Neutrophil (primary cell): Measurements from ENCODE around the gene STX17.

Experiments used
- H3K27ac ChIP-seq: fragments of 200-600 bp; sonication (generic); 2 replicates; pipeline ENCODE4 v1.5.1; 2016; ENCODE audit warnings: mild to moderate bottlenecking, moderate library complexity
- H3K27me3 ChIP-seq: fragments of 200-600 bp; sonication (generic); 2 replicates; pipeline ENCODE4 v1.6.0; 2016; ENCODE audit warnings: mild to moderate bottlenecking
- H3K36me3 ChIP-seq: fragments of 200-600 bp; sonication (generic); 2 replicates; pipeline ENCODE4 v1.5.1; 2017
- H3K4me1 ChIP-seq, 2 experiments: fragments of 200-600 bp in 1 of 2; sonication (generic) in 1 of 2; 1 replicate in 1 of 2; 2 replicates in 1 of 2; pipeline versions ENCODE4 v1.5.1 to v1.6.1; 2013 to 2016; ENCODE audit warnings: low read depth in 1 of 2, low read length in 1 of 2, mild to moderate bottlenecking in 1 of 2, moderate library complexity in 1 of 2; ENCODE audit not compliant: control insufficient read depth in 1 of 2, insufficient read depth in 1 of 2
- H3K4me3 ChIP-seq, 2 experiments: fragments of 200-600 bp in 1 of 2; sonication (generic) in 1 of 2; 1 replicate in 1 of 2; 2 replicates in 1 of 2; pipeline ENCODE4 v1.5.1; 2013 to 2016; ENCODE audit warnings: low read depth in 1 of 2, low read length in 1 of 2, mild to moderate bottlenecking in 1 of 2, moderate library complexity in 1 of 2
- H3K9me3 ChIP-seq: fragments of 200-600 bp; sonication (generic); 2 replicates; pipeline ENCODE4 v1.5.1; 2016
- CTCF ChIP-seq: fragments of 200-600 bp; sonication (generic); IDR thresholded peaks from 2 replicates; pipeline ENCODE4 v1.5.1; 2016; ENCODE audit warnings: antibody characterized with exemption

The STX17 gene

DNA sequence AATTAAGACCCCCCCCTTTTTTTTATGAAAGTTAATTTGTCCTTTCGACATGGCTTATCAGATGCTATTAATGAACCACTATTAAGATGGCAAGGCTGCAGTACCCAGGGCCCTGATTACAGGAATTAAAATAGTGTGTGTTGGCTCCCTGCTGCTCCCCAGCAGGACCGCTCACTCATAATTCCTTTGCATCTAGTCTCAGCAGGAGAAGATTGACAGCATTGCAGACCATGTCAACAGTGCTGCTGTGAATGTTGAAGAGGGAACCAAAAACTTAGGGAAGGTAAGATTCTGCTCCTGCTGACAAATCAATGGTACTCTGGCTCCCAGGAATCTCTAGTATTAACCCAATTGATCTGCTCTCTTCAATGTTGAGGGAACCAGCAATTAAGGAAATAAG, 61.0 kb downstream of the STX17 start:
- H3K4me3 ChIP-seq: no peak overlapping the region
- H3K4me1 ChIP-seq: no peaks in the 10 kb centered on the region
- no peak overlapping the region for H3K27ac ChIP-seq
- TF ChIP-seq CTCF: no peak
- H3K9me3 ChIP-seq: no peaks in the 10 kb centered on the region
- H3K36me3 ChIP-seq: peaks cover 26% of the 10 kb centered on the region
- no peaks in the 10 kb centered on the region for H3K27me3 ChIP-seq

DNA sequence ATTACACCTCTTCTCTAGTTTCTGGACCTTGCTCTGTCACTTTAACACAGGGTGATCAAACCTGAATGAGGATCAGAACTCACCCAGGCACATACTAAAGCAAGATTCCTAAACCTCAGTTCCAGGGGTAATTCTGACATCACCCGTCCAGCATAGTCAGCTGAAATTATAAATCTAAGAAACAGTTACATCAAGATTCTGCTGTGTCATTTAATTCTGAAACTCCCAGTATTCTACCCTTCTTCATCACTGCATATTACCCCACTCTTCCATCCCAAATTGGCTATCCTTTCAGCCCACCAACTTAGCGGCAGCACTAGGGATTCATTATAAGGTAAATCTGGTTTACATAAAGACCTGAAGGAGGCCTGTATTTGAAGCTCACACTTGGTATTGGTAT, 64.0 kb downstream of the STX17 start:
- no peaks in the 10 kb centered on the region for H3K4me1 ChIP-seq
- H3K27me3 ChIP-seq: no peaks in the 10 kb centered on the region
- no peaks in the 10 kb centered on the region for H3K9me3 ChIP-seq
- peaks cover 26% of the 10 kb centered on the region for H3K36me3 ChIP-seq
- no peak for TF ChIP-seq CTCF
- no peak overlapping the region for H3K4me3 ChIP-seq
- H3K27ac ChIP-seq: no peak overlapping the region

GRCh38 chr9:99971410-99971809, 65.0 kb downstream of the STX17 start:
- H3K4me1 ChIP-seq: no peaks in the 10 kb centered on the region
- no peaks in the 10 kb centered on the region for H3K9me3 ChIP-seq
- no peak overlapping the region for H3K27ac ChIP-seq
- H3K27me3 ChIP-seq: no peaks in the 10 kb centered on the region
- peaks cover 26% of the 10 kb centered on the region for H3K36me3 ChIP-seq
- no peak for TF ChIP-seq CTCF
- H3K4me3 ChIP-seq: no peak overlapping the region

GRCh38 chr9:99973455-99973854, 67.0 kb downstream of the STX17 start:
- no peak overlapping the region for H3K4me3 ChIP-seq
- no peaks in the 10 kb centered on the region for H3K27me3 ChIP-seq
- H3K27ac ChIP-seq: no peak overlapping the region
- H3K9me3 ChIP-seq: no peaks in the 10 kb centered on the region
- H3K4me1 ChIP-seq: no peaks in the 10 kb centered on the region
- peaks cover 29% of the 10 kb centered on the region for H3K36me3 ChIP-seq
- no peak for TF ChIP-seq CTCF

GRCh38 chr9:99977033-99977792, 70.8 kb downstream of the STX17 start:
- Histone ChIP-seq H3K4me3 (no peak overlapping the region), H3K9me3 (no peaks in the 10 kb centered on the region), H3K27ac (no peak overlapping the region), H3K27me3 (no peaks in the 10 kb centered on the region), H3K36me3 (peaks cover 15% of the 10 kb centered on the region), H3K4me1 (no peaks in the 10 kb centered on the region)
- TF ChIP-seq CTCF: no peak
